GM21526 (cell line): ENCODE measurements around the gene PRSS50.
"Not testable (repeated sequence)": the region's sequence is repeated elsewhere in the genome, so short reads cannot be mapped to it uniquely, and the experiment has no call there.

Experiments
- ATAC-seq: cut with Tn5 transposase; IDR thresholded peaks from one replicate; pipeline ENCODE4 v1.9.1; 2021; ENCODE audit warnings: moderate library complexity; ENCODE audit not compliant: unreplicated experiment, low FRiP score

PRSS50 gene, protein sequence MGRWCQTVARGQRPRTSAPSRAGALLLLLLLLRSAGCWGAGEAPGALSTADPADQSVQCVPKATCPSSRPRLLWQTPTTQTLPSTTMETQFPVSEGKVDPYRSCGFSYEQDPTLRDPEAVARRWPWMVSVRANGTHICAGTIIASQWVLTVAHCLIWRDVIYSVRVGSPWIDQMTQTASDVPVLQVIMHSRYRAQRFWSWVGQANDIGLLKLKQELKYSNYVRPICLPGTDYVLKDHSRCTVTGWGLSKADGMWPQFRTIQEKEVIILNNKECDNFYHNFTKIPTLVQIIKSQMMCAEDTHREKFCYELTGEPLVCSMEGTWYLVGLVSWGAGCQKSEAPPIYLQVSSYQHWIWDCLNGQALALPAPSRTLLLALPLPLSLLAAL

DNA sequence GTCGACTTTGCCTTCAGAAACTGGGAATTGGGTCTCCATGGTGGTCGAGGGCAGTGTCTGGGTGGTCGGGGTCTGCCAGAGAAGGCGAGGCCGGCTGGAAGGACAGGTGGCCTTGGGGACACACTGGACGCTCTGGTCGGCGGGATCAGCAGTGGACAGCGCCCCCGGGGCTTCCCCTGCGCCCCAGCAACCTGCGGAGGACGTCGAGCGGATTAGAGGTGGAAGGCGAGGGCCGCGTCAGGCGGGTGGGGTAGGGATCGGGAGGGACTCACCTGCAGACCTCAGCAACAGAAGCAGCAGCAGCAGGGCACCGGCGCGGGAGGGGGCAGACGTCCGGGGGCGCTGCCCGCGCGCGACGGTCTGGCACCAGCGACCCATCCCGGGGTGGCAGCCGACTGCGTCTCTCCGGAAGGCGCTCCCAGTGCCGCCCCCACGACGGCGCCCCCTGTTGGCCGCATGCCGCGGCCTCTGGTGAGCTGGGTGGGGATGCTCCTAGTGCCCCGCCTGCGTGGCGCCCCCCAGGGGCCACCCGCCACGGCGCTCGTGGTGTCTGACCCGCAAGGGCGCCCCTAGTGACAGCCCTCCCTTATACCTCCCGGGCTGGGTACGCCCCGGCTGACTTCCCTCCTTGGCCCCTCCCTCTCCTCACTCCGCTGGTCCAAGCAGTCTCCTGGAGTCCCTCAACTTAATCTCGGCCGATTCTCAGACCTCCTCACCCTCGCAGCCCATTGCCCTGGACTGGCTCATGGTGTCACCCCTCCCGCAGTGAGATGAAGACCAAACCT, at the start of gene PRSS50:
Gene PRSS50, minus strand, starts transcription at position 423 of the 785 bp plus-strand sequence. Its CDS starts 45 bp downstream, at position 378.
- no peak for ATAC-seq

DNA sequence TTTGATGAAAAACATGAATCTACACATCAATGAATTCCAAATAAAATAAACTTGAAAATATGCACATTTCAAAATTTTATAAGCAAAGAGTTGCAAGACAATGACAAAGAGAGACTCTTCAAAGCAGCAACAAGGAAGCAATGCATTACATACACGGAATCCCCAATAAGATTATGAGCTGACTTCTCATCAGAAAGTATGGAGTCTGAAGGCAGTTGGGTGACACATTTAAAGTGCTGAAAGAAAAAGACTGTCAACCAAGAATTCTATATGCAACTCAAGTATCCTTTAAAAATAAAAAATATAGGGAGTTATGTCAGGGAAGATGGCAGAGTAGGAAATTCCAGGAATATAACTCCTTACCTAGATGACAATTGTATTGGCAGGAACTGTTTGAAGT, 46.5 kb upstream of the PRSS50 start:
- ATAC-seq, result no peak

DNA sequence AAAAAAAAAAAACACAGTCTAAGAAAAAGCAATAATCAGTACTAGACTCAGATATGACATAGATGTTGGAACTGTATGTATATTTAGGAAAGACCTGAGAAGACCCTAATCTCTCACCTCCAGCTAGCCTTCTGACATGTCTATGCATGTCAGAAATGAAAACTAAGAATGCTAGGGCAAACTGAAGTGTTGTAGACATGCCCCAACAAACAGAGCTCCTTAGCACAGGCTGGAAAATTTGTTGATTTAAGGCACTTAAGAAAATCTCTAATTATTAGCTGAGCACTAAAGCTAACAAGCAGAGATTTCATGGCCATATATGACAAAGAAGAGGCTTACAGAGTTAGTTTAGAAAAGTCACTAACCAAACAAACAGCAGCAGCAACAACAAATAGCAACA, 45.5 kb upstream of the PRSS50 start:
- ATAC-seq, result no peak

DNA sequence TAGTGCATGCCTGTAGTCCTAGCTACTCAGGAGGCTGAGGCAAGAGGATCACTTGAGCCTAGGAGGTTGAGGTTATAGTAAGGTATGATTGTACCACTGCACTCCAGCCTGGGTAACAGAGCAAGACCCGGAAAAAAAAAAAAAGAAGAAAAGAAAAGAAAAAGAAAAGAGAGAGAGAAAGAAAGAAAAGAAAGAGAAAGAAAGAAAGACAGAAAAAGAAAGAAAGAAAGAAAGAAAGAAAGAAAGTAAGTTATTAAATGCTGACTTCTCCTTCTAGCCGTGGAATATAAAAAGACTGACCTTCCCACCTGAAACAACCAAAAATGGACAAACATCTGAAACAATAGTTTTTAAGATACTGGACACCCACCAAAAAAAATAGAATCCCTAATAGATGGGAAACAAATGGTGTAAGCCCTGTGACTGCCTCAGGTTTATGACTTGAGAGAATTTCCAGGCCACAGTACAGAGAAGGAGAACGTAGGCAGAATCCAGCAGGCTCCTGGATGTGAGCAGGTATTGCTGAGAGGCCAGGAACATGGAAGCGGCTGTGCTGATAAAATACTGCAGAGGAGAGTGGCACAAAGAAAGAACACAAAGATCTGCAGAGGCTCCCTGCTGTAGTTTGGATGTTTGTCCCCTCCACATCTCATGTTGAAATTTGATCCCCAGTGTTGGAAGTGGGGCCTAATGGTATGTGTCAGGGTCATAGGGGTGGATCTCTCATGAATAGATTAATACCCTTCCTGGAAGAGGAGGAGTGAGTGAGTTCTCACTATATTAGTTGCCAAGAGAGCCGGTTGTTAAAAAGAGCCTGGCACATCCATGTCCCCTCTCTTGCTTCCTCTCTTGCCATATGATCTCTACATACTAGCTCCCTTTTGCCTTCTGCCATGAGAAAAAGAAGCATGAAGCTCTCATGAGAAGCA, 41.8 kb upstream of the PRSS50 start:
- no peak for ATAC-seq

DNA sequence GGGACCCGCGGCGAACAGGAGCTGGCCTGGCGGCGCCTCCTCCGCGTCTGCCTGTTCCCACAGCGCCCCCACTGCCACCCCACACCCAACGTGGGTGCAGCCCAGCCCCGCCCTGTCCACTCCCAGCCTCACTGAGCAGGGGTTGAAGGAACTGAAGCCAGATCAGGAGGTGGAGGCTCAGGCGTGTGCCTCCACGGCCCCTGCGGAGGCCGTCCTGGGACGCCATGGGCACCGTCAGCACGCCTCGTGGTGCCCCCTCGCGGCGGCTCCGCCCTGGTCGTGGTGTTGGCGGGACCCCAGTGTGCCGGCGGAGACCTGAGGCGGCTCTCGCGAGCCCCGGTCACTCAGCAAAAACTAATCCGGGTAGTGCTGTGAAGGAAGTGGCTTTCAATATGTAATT, 39.0 kb upstream of the PRSS50 start:
- ATAC-seq, result no peak

DNA sequence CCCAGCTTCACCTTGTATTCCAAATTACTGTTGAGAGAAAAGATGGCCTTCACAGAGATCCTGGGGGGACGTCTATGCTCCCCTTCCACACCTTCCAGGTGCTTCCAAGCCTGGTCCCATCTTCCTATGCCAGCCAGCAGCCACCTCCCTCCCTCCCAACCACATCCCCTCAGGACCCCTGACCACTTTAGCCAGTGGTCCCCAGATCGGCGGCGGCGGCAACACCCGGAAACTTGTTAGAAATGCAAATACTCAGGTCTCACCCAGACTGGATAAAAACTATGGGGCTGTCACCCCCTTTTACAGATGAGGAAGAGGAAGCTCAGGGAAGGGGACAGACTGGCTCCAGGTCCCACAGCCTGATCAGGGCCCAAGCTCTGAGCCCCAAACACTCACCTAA, 38.0 kb upstream of the PRSS50 start:
- ATAC-seq, result no peak

DNA sequence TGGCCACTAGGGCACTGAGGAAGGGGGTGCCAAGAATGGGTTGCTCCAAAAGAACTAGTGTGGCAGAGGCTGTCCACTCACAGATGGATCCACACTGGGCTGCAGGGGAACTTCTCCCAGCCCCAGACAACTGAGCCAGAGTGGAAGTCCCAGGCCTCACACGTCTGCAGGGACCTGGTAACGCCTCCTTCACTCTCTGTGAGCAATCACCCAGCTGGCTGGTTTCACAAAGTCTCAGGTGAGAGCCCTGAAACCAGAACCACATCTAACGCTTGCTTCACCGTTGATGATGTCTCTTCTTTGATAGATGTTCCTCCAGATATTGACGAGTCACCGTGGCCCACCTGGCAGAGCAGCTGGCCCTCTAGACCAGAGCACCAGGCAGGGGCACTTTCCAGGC, 35.5 kb upstream of the PRSS50 start:
- not testable (repeated sequence) for ATAC-seq

DNA sequence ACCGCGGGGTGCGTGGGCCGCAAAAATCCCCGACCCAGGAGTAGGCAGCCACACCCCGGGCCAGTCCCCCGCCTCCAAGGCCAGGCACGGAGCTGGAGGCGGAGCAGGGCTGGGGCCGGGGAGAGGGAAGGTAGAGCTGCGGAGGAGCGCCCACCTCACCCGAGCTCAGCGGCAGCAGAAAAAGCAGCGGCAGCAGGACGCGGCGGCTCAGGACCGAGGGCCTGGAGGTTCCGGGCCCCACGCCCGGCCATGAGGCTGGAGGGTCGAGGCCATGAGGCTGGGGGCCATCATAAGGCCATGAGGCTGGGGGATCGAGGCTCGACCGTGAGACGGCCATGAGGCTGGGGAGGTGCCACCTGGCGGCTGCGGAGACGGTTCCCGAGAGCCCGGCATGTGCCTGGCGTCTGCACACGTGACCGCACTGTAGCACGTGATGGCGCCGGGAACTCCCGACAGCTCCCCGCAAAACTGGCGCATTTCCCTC, 32.9 kb upstream of the PRSS50 start:
- no peak for ATAC-seq

DNA sequence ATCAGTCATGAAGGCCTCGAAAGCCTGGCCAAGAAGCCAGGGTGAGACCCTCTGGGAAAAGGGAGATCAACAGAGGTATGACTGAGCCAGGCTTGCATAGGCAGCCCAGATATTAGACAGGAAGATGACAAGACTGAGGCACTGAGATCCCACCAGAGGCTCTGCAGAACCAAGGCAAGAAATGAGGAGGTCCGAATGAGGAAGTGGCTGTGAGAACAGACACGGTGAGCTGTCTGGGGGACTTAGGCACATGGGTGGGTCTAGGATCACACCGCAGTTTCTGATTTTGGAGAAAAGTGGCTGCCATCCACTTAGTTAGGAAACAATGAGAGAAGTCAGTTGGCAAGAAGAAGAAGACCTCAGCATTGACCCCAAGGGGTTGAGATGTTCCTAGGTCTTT, 31.5 kb upstream of the PRSS50 start:
- ATAC-seq, result no peak

DNA sequence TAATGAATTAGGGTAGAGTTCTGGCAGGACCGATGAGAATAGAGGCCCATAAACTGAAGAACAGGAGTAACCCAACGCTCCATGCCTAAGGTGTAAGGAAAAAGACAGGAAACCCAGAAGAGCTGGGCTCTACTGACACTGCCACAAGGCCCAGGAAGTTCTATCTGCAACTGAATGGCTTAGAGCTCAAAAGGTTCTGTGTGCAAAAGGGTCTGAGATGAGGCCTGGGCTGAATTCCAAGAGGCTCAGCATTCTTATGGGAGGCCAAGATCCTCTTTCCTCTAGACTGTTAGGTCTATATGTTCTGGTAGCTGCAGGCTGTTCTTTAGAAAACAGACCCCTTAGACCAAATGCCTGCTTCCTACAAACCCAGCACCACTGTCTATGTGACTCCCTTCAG, 30.5 kb upstream of the PRSS50 start:
- no peak for ATAC-seq

DNA sequence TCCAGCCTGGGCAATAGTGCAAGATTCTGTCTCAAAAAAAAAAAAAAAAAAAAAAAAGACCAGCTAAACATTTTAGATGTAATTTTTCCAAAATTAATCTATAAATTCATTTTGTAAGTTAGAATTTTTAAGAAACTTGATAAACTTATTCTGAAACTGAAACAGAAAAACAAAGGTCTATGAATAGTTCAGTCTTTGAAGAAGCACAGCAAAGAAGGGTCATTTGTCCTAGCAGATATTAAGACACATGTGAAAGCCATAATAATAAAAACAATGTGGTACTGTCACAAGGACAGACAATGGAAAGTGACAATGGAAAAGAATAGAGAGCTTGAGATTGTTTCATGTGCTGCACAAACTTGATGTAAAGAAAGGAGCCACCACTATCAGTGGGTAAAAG, 29.0 kb upstream of the PRSS50 start:
- ATAC-seq, result no peak

DNA sequence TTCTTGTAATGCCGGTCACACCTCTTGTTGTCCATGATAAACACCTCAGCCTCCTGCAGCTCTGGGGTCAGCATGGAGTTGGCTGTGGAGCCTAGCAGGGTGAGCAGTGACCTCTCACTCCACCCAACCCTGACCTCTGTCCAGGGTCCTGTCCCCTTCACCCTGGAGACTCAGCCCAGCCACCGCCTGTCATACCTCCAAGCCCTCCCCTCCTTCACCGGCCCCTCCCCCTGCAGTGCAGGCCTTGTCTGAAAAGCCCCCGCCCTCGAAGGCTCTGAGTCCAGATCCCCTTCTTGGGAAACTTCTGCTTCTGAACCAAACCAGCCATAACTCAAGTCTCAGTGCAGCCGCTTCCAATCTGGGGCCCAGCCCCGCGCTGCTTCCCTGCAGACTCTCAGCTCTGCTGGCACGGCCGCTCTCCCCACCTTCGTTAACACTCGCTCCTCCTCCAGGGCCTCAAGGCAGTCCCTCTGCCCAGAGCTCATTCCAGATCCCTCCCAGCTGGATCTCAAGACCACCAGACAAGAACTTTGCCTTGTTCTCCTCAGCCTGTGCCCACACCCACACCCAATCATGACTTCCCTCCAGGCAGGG, 25.4 kb upstream of the PRSS50 start:
- no peak for ATAC-seq

DNA sequence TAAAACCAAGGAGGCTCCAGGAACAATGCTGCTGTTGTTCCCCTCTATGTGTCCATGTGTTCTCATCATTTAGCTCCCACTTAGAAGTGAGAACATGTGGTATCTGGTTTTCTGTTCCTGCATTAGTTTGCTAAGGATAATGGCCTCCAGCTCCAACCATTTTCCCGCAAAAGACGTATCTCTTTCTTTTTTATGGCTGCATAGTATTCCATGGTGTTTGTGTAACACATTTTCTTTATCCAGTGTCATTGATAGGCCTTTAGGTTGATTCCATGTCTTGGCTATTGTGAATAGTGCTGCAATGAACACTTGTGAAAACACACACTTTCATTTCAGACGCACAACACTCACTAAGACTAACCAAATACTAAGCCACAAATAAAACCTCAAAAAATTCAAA, 21.9 kb upstream of the PRSS50 start:
- not testable (repeated sequence) for ATAC-seq

DNA sequence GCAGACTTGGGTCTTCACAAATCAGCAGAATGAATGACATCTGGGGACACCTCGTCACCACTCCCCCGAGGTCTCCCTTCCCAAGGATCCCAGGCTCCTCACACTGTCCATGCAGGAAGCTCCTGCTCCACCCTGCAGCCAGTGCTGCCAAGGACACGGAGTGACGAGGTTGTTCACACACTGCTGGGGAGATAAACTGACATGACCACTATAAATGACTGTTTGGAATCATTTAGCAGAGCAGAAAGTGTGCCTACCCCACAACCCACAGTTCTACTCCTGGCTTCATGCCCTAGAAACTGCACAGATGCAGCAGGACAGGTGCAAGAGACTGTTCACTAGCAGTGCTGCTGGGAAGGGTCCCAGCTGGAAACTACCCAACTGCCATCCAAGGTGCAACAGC, 19.7 kb upstream of the PRSS50 start:
- no peak for ATAC-seq

DNA sequence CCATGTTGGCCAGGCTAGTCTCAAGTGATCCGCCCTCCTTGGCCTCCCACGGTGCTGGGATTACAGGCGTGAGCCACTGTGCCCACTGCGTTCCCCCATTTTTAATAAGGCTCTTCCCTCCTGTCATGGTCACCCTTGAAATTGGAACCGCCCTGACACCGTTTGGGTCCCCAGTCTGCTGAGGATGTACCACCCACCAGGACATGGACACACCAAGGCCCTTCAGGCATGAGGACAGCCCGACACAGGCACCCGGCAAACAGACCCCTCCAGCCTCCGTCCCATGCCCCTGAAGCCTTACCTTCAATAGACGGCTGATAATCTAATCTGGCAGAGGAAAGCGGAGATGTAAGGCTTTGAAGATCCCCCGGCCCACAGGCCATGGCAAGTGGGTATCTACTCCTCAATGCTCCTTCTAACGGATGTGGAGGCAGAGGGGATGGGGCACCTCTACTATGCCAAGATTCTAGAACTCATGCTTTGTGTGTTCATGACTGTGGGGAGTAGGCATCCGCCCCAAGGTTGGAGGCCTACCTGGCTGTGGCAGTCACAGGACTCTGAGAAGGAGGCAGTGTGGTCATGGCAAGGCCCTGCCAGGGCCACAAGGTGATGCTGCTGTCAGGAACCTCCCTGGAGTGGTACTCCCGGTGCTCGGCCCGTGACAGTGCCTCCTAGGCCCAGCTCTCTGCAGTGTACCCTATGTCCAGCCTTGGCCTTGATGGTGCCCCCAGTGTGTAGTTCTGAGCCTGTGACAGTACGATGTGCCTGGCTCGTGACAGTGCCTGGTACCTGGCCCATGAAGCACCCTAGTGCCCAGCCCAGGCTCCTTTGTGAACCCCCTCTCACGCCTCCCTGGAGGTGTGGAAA, 18.6 kb upstream of the PRSS50 start:
- ATAC-seq, result no peak

DNA sequence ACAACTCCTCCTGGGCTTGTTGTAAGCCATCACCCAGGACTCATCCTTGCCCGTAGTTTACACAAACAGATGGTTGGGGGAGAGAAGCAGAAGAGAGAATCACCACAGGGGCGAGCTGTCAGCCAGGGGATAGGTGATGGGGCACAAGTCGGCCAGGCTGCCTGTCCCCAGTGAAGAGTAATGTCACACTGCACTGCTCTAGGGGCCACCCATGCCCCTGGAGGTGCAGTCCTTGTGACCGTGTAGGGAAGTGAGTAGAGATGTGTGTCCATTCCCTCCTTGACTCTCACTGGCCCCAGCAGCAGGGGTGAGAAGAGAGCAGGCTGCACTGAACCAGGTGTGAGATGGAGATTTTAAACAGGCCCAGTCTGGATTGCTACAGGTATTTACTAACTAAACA, 17.1 kb upstream of the PRSS50 start:
- ATAC-seq, result no peak

DNA sequence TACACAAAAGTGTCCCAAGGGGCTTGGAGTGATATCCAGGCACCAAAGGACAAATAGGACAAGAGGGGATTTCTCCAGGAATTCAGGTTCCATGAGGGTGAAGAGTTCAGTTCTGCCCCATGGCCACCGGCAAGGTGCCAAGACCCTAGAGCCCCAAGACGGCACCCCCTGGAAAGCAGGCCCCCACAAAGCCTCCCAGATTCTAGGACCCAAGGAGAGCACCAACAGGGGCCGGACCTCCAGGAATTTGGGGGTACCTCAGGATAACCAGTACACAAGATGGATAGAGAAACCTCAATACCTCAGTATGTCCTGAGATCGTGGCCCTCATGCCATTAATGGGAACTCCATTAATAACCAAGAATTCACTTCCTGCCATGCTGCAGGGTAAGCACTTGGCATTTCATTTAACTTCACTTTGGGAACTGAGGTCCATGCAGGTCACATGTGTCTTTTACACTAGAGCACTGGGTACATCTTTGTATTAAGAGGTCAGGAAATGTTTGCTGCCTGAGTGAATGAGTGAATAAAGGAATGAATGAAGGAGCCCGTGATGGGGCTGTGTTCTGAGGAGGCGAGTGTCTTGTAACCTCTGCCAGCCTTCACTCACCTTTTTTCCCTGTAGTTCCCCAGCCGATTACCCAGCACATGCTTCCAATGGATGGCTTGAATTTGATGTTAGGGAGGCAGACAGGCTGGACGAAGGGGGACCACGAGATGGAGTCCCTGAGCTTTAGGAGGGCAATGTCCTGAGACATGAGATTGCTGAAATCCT, 15.5 kb upstream of the PRSS50 start:
- no peak for ATAC-seq

DNA sequence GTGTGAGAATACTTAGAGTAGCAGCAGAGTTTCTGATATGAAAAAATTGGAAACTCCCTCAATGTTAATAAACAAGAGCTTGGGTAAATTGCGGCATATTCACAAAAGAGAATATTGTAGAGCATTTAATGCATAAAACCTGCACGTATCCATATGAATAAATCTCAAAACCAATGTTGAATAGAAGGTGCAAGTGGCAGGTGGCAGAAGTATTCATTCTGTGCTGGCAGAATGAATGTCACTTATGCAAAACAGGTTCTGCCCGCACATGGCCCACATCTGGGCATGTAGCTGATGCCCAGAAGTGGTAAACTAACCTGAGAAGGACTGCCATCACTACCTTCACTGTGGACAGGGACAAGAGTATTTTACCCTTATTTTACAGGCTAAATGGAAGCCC, 14.1 kb upstream of the PRSS50 start:
- ATAC-seq, result no peak

DNA sequence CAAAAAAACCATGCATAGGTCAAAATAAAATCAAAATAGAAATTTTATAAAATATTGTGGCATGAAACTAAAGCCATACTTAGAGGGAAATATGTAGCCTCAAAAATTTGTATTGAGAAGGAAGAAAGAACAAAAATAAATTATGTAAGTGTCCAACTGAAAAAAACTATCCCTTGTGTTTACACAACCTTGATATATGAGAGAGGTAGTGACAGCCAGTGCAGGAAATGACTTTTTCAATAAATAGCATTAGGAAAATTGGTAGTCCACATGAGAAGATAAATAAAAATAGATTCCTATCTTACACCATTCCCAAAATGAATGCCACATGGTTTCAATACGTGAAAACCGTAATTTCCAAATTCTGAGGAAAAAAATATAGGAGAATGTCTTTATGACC, 13.2 kb upstream of the PRSS50 start:
- ATAC-seq, result no peak
